HG02938 (cell line): ENCODE results near the gene HHIPL1.

Experiments
- ATAC-seq: cut with Tn5 transposase; IDR thresholded peaks from one replicate; pipeline ENCODE4 v1.9.1; 2021; ENCODE audit warnings: mild to moderate bottlenecking, moderate library complexity; ENCODE audit not compliant: unreplicated experiment

HHIPL1 gene

DNA sequence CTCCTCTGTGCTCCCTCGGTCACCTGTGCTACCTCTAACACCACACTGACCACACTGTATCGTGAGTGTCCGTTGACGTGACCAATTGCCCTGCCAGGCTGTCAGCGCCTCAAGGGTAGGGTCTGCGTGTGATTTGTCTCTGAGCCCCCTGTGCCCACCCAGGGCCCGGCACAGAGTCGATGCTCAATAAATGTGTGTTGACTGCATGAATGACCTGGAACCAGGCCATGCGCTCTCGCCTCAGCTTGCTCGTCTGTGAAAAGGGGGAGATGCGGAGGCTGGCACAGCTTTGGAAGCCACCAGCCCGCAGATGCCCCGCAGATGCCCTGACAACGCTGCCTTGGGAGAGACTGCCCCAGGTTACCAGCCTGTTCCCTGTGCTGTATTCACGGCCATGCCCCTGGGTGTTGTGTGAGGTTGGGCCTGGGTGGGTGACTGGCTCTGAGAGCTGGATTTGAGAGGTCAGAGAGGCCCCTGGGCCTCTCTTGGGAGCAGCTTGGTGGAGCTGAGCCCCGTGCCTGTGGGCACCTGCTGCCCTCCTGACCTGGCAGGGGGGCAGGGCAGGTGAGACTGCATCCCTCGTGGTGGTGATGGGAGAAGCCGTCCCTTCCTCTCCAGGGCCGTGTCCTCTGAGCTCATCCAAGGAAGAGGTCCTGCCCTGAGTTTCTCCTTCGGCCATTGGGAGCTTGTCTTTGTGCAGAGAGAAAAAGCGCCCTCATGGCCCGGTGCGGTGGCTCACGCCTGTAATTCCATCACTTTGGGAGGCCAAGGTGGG is 82.4 kb downstream of the HHIPL1 start:
- ATAC-seq = no peak

DNA sequence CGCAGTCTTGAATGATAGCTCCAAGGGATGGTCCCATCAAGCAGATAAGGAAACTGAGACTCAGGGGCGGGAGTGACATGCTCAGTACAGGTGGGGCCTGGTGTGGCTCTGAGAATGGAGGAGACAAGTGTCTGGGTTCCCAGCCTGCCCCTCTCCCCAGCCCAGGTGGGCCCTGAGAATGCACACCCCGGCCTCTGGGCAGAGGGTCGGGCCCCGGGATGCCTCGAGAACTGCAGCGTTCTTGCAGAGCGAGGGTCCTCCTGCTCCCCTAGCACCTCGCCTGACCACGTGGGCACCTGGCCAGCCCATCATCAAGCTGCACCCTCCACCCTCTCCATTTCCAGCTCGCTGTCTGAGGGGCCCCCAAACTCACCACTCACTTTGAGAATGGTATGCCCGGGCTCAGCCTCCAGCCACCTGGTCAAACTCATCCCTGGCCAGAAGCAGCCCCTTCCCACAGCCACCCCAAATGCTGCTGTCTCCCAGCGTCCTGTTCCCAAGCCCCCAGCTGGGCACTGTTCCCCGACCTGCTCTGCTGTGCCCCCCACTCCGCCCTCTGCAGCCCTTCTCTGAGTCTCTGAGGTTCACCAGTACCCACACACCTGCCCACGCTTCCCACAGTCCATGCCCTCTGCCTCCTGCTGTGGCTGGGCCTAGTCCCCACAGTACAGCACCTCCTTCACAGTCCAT is 83.4 kb downstream of the HHIPL1 start:
- ATAC-seq = no peak

DNA sequence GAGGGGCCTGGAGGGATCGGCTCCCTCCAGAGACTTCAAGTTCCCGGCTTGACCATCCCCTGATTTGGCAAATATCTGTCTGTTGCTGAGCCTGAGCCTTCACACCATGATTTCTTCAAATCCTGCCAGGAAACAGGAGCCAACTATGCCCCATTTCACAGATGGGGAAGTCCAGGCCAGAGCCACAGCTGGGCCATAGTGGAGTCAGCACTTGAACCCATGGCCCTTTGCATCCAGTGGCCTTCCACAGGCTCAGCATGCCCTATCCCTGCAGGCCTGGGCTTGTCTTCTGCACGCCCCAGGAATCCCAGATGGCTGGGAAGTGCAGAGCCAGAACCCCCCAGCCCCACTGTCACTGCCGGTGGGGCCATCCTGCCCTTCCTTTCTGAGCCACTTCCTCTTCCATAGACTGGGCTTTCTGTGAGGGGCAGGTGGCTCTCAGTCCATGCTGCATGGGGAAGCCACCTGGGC is 84.1 kb downstream of the HHIPL1 start:
- ATAC-seq = no peak
